ENCODE data around the gene MVB12B.

DNA sequence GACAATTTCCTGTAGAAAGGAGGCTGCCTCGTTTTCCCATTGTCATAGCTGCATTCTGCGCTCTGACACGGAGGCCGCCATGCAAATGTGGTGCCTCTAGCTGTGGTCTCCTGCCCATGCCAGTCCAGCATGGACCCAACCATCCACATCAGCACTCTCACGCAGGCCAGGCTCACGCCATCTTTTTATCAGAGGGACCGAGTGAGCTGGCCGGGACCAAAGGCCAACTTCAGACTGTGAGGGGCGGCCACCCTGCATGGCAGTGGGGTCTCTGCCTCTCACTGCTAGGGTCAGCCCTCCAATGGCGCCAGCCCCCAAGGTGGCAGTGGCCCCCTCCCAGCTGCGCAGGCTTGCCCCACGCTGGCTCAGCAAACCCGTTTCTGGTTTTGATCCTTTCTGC is 155.2 kb downstream of the MVB12B start:
- TF ChIP-seq CTCF (IDR thresholded peaks at IDR 0.05; ENCODE audit: insufficient read depth, low read length), result no peak
- no peak for TF ChIP-seq GABPA (IDR thresholded peaks at IDR 0.05; ENCODE audit: low read depth)
- TF ChIP-seq, protein P1, sequence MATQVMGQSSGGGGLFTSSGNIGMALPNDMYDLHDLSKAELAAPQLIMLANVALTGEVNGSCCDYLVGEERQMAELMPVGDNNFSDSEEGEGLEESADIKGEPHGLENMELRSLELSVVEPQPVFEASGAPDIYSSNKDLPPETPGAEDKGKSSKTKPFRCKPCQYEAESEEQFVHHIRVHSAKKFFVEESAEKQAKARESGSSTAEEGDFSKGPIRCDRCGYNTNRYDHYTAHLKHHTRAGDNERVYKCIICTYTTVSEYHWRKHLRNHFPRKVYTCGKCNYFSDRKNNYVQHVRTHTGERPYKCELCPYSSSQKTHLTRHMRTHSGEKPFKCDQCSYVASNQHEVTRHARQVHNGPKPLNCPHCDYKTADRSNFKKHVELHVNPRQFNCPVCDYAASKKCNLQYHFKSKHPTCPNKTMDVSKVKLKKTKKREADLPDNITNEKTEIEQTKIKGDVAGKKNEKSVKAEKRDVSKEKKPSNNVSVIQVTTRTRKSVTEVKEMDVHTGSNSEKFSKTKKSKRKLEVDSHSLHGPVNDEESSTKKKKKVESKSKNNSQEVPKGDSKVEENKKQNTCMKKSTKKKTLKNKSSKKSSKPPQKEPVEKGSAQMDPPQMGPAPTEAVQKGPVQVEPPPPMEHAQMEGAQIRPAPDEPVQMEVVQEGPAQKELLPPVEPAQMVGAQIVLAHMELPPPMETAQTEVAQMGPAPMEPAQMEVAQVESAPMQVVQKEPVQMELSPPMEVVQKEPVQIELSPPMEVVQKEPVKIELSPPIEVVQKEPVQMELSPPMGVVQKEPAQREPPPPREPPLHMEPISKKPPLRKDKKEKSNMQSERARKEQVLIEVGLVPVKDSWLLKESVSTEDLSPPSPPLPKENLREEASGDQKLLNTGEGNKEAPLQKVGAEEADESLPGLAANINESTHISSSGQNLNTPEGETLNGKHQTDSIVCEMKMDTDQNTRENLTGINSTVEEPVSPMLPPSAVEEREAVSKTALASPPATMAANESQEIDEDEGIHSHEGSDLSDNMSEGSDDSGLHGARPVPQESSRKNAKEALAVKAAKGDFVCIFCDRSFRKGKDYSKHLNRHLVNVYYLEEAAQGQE (IDR thresholded peaks at IDR 0.05; ENCODE audit: insufficient replicate concordance, low read depth), result no peak
- TF ChIP-seq POLR2AphosphoS5 (IDR thresholded peaks at IDR 0.05; ENCODE audit: low read depth), result no peak
- no peak for TF ChIP-seq SPI1 (IDR thresholded peaks at IDR 0.05; ENCODE audit: borderline replicate concordance, low read depth)
